Measurements from ENCODE around the gene ANKRD55. TPM values are rescaled to one million over a fixed set of nuclear protein-coding genes. Genes with fewer than 3 reads are reported as not detected.

The ANKRD55 gene
- total and polyA plus RNA-seq, 2 donors from 2014 or later: 0.26 to 1.2 TPM

GRCh38 chr5:56146674-56147073 is 86.5 kb downstream of the ANKRD55 start:
- DNase-seq (no peak), FAIRE-seq (no peak)
- no peaks in the 10 kb centered on the region for H3K36me3 ChIP-seq (ENCODE audit: control insufficient read depth in 2 of 3, insufficient read depth in 3 of 3, low read length in 3 of 3)
- no peak for TF ChIP-seq CTCF (IDR thresholded peaks at IDR 0.05; ENCODE audit: borderline replicate concordance, extremely low read depth, insufficient read depth)
- no peak overlapping the region for H3K4me3 ChIP-seq (ENCODE audit: low read length in 3 of 3)
- H3K27me3 ChIP-seq (ENCODE audit: control insufficient read depth, insufficient read depth, low read length): no peaks in the 10 kb centered on the region
- no peaks in the 10 kb centered on the region for H3K9me3 ChIP-seq (ENCODE audit: control insufficient read depth in 2 of 3, insufficient read depth in 1 of 3, low read length in 3 of 3)
- no peak overlapping the region for H3K27ac ChIP-seq (ENCODE audit: low read depth in 2 of 2, low read length in 2 of 2)
- intact Hi-C loops (cut with DNase I): no loop called here
- H3K4me1 ChIP-seq (ENCODE audit: control insufficient read depth in 2 of 3, insufficient read depth in 2 of 3, low read depth in 1 of 3, low read length in 3 of 3): peaks cover 0 to 12% (median 9%) of the 10 kb centered on the region in 3 donors
- no peak overlapping the region for H3K9ac ChIP-seq (ENCODE audit: low read length in 3 of 3)

GRCh38 chr5:56145511-56145910 is 87.6 kb downstream of the ANKRD55 start:
- H3K9ac ChIP-seq (ENCODE audit: low read length in 3 of 3): no peak overlapping the region
- intact Hi-C loops (cut with DNase I): no loop called here
- H3K27ac ChIP-seq (ENCODE audit: low read depth in 2 of 2, low read length in 2 of 2): no peak overlapping the region
- TF ChIP-seq CTCF (IDR thresholded peaks at IDR 0.05; ENCODE audit: borderline replicate concordance, extremely low read depth, insufficient read depth): no peak
- H3K36me3 ChIP-seq (ENCODE audit: control insufficient read depth in 2 of 3, insufficient read depth in 3 of 3, low read length in 3 of 3): no peaks in the 10 kb centered on the region
- no peaks in the 10 kb centered on the region for H3K9me3 ChIP-seq (ENCODE audit: control insufficient read depth in 2 of 3, insufficient read depth in 1 of 3, low read length in 3 of 3)
- peaks cover 0 to 12% (median 9%) of the 10 kb centered on the region in 3 donors for H3K4me1 ChIP-seq (ENCODE audit: control insufficient read depth in 2 of 3, insufficient read depth in 2 of 3, low read depth in 1 of 3, low read length in 3 of 3)
- no peak overlapping the region for H3K4me3 ChIP-seq (ENCODE audit: low read length in 3 of 3)
- no peak for DNase-seq
- no peak for FAIRE-seq
- H3K27me3 ChIP-seq (ENCODE audit: control insufficient read depth, insufficient read depth, low read length): no peaks in the 10 kb centered on the region

GRCh38 chr5:56145106-56145505 is 88.0 kb downstream of the ANKRD55 start:
- H3K36me3 ChIP-seq (ENCODE audit: control insufficient read depth in 2 of 3, insufficient read depth in 3 of 3, low read length in 3 of 3): no peaks in the 10 kb centered on the region
- H3K9ac ChIP-seq (ENCODE audit: low read length in 3 of 3): no peak overlapping the region
- no peak for FAIRE-seq
- no peaks in the 10 kb centered on the region for H3K27me3 ChIP-seq (ENCODE audit: control insufficient read depth, insufficient read depth, low read length)
- H3K4me3 ChIP-seq (ENCODE audit: low read length in 3 of 3): no peak overlapping the region
- intact Hi-C loops (cut with DNase I): no loop called here
- H3K27ac ChIP-seq (ENCODE audit: low read depth in 2 of 2, low read length in 2 of 2): no peak overlapping the region
- TF ChIP-seq CTCF (IDR thresholded peaks at IDR 0.05; ENCODE audit: borderline replicate concordance, extremely low read depth, insufficient read depth): no peak
- H3K4me1 ChIP-seq (ENCODE audit: control insufficient read depth in 2 of 3, insufficient read depth in 2 of 3, low read depth in 1 of 3, low read length in 3 of 3): peaks cover 0 to 12% (median 9%) of the 10 kb centered on the region in 3 donors
- DNase-seq: no peak
- H3K9me3 ChIP-seq (ENCODE audit: control insufficient read depth in 2 of 3, insufficient read depth in 1 of 3, low read length in 3 of 3): no peaks in the 10 kb centered on the region

- no peak for FAIRE-seq
- intact Hi-C loops (cut with DNase I): no loop called here
- no peak for DNase-seq
- Histone ChIP-seq H3K4me1 (ENCODE audit: control insufficient read depth in 2 of 3, insufficient read depth in 2 of 3, low read depth in 1 of 3, low read length in 3 of 3) (peaks cover 0 to 12% (median 9%) of the 10 kb centered on the region in 3 donors), H3K36me3 (ENCODE audit: control insufficient read depth in 2 of 3, insufficient read depth in 3 of 3, low read length in 3 of 3) (no peaks in the 10 kb centered on the region), H3K27me3 (ENCODE audit: control insufficient read depth, insufficient read depth, low read length) (no peaks in the 10 kb centered on the region), H3K4me3 (ENCODE audit: low read length in 3 of 3) (peak overlapping the region in 1 of 3 donors; percentile 30), H3K9ac (ENCODE audit: low read length in 3 of 3) (no peak overlapping the region), H3K27ac (ENCODE audit: low read depth in 2 of 2, low read length in 2 of 2) (peak overlapping the region; percentile 74 to 83), H3K9me3 (ENCODE audit: control insufficient read depth in 2 of 3, insufficient read depth in 1 of 3, low read length in 3 of 3) (no peaks in the 10 kb centered on the region)
- no peak for TF ChIP-seq CTCF (IDR thresholded peaks at IDR 0.05; ENCODE audit: borderline replicate concordance, extremely low read depth, insufficient read depth)
Observed at GRCh38 chr5:56144211-56144610, 88.9 kb downstream of the ANKRD55 start.

Data from kidney (tissue), 14 donors.